GM12874 (cell line): ENCODE data around the gene SRD5A3.

Source experiments
- TF ChIP-seq, protein P1 (sequence below): IDR thresholded peaks from 2 replicates; pipeline ENCODE4 v1.5.1; 2011; ENCODE audit warnings: low read depth, mild to moderate bottlenecking, control low read depth, low read length, moderate library complexity; ENCODE audit not compliant: insufficient read depth

Gene SRD5A3

DNA sequence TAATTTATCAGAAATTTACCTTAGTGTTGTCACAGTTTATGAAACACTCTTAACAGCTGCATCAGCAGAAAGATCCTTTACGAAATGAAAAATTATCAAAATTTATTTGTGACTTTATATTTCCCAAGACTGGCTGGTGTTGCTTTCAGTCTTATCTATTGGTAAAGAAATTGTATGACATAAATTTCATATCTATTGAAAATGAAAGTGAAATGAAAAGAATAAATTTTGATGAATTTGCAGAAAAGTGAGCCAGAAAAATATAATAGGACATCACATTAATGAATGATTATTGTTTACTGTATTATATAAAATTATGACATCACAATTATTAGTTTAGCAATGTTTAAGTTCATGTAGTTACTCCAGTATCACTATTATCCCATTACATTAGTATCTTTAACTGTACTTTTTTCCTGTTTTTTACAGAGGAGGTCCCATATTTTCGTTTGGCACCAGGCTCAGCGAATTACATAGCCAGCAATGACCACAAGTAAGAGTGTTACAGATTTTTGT lies 36.5 kb downstream of the SRD5A3 start:
- TF ChIP-seq, protein P1, sequence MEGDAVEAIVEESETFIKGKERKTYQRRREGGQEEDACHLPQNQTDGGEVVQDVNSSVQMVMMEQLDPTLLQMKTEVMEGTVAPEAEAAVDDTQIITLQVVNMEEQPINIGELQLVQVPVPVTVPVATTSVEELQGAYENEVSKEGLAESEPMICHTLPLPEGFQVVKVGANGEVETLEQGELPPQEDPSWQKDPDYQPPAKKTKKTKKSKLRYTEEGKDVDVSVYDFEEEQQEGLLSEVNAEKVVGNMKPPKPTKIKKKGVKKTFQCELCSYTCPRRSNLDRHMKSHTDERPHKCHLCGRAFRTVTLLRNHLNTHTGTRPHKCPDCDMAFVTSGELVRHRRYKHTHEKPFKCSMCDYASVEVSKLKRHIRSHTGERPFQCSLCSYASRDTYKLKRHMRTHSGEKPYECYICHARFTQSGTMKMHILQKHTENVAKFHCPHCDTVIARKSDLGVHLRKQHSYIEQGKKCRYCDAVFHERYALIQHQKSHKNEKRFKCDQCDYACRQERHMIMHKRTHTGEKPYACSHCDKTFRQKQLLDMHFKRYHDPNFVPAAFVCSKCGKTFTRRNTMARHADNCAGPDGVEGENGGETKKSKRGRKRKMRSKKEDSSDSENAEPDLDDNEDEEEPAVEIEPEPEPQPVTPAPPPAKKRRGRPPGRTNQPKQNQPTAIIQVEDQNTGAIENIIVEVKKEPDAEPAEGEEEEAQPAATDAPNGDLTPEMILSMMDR, result no peak

DNA sequence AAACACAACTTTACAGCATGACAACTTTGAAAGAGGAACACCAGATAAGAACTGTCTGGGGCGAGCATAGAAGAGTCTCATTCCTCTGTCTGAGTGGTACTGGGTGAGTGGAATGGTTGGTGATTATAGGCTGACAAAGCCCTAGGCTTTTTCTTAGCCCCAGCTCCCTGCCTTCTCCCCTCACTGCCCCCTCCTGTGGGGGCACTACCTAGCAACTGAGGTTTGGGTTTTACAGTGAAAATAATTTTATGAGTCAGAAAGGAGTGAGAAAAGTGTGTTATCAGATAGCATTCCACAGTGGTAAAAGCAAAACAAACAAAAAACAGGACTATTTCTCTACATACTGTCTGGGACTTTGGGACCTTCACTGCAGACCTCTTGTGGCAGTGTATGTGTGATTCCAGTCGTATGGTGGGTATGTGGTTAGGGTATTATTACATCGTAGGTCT lies 39.2 kb downstream of the SRD5A3 start:
- TF ChIP-seq, protein P1, result no peak

DNA sequence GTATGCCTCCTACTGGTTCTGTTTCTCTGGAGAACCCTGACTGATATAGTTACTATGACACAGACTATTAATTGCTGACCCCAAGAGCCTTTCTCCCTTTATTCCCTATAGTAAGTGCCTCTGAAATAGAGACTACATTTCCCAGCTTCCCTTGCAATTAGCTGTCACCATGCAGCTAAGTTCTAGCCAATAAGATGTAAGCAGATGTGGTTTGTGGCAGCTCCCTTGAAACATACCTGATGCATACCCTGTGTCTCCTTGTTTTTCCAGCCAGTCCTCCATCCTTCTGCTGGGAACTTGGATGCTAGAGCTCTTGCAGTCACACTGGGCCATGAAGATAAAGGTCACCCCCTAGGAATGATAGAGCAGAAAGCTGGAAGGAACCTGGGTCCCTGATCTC lies 40.0 kb downstream of the SRD5A3 start:
- TF ChIP-seq, protein P1, result no peak

DNA sequence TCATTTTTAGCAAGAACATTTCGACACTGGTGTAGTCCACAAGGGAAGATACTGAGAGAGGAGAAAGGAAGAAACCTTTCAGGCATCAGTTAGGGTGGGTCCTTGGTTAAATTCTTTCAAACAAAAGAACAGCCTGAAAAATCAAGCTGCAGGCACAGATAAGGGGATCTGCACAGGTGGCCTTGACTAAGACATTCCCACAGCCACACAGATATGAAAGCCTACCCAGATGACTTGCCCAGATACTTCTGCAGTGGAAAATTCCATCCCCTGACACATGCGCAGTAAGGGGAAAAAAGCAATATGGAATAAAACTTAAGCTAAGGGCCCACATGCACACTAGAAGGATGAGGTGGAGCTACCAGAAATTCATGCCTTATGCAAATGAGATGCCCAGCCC lies 40.8 kb downstream of the SRD5A3 start:
- TF ChIP-seq, protein P1, result no peak

DNA sequence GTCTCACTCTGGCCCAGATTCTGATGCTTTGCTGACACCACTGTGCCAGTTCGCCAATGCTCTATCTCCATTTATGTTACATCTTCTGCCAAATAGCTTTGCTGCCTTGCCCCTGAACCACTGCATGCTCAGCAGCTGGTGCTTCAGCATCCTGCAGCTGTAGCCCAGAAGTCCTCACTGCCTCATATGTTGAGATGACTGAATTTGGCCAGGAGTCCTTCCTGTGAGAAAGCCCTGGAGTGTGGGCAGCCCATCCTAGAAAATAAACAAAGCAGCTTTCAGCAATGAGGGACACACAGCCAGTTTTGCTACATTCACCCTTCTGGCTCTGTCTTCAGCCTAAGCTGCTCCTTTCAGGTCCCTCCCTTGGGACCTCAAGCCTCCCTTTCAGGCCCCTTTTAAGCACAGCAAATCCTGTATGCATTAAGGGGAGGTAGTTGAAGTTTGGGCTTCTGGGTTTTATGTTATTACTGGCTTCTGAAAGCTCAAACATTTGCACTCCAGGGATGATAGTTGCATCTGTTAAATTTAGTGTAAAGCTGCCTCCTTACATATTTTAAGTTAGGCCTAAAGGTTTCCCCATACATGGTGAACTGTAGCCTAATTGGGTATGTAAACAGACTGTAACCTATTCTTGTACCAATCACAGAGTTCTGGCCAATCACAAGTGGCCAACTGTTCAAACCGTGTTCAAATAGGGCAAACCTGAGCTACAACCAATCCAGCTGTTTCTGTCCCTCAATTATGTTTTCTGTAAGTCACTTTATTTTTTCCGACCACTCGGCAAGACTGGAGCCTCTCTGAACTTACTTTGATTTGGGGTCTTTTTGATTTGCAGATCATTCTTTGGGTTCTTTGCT lies 47.6 kb downstream of the SRD5A3 start:
- TF ChIP-seq, protein P1, result no peak

DNA sequence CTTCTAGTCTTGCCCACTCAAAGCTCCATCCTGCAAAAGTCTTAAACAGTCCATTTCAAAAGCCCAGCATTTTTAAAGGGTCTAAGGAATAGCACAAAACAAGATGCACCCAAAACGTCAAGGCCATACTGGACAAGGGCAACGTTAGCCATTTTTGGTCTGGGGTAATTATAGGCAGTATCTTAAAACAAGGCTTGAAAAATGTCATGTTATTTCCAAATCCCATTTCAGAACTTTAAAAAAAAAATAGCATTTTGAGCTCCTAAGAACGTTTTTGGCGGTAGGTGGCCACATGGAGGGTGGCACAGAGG lies 49.1 kb downstream of the SRD5A3 start:
- TF ChIP-seq, protein P1, result no peak

DNA sequence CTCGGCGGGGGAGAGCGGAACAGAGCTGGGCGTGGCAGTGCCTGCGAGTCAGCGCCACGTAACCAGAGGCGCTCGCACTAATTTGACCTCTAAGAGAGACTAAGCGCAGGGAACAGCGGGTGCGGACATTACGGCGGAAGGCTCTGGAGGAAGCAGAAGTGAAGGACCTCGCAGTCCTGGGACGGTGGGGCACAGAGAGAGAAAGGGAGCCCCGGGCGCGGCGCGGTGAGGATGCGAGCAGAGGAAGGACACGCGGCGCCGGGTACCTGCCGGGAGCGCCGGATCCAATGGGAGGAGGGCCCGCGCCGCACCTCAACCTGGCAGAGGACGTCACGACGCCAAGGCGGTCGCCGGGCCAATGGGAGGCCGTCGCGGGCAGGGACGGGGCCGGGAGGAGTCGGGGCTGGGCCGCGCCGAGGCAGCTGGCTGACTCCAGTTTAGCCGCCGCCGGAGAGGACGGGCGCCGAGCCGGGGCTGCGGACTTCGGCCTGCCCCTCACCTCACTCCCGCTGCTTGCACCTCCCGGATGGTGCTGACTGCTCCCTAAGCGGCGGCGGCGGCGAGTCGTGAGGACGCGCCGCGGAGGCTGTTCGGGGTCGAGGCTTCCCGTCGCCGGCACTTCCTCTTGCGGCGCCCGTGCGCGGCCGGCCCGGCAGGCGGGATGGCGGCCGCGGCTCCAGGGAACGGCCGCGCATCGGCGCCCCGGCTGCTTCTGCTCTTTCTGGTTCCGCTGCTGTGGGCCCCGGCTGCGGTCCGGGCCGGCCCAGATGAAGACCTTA lies 49.7 kb downstream of the SRD5A3 start, which contains the start of gene TMEM165:
Gene TMEM165, plus strand, starts transcription at position 429 of the 779 bp plus-strand sequence. Its CDS starts 233 bp downstream, at position 662.
- TF ChIP-seq, protein P1, result no peak
